ENCODE results near the gene TAGLN3. TPM values are rescaled to one million over a fixed set of nuclear protein-coding genes. Genes with fewer than 3 reads are reported as not detected.

TAGLN3 gene
- total RNA-seq, 1 experiment from 2014 or later = not detected

GRCh38 chr3:112010636-112011035 is 11.9 kb downstream of the TAGLN3 start:
- H3K9me2 ChIP-seq (ENCODE audit: insufficient read depth) = no peaks in the 10 kb centered on the region
- H3K4me1 ChIP-seq (replicated peaks; ENCODE audit: insufficient read depth) = no peaks in the 10 kb centered on the region
- no peak overlapping the region for H2AFZ ChIP-seq
- H3K79me2 ChIP-seq (ENCODE audit: low read depth) = no peaks in the 10 kb centered on the region
- no peak overlapping the region for H3K4me3 ChIP-seq
- intact Hi-C loops (cut with micrococcal nuclease; ENCODE audit: unreplicated experiment) = loop anchor here (5.0 kb wide), 1 partner anchor 433 kb away; no protein-coding TSS in a partner anchor
- H3F3A ChIP-seq (ENCODE audit: insufficient read depth, low read depth) = no peaks in the 10 kb centered on the region
- H4K20me1 ChIP-seq (ENCODE audit: insufficient read depth) = no peaks in the 10 kb centered on the region
- H3K4me2 ChIP-seq = no peak overlapping the region
- no peak overlapping the region for H3K27ac ChIP-seq
- H3K9me3 ChIP-seq (ENCODE audit: insufficient read depth, low read depth) = no peaks in the 10 kb centered on the region
- H3K27me3 ChIP-seq (ENCODE audit: insufficient read depth, low read depth) = no peaks in the 10 kb centered on the region
- H3K36me3 ChIP-seq (ENCODE audit: low read depth) = no peaks in the 10 kb centered on the region
- TF ChIP-seq CTCF (conservative IDR thresholded peaks at IDR 0.05) (no peak), EZH2 (IDR thresholded peaks at IDR 0.05; ENCODE audit: low read depth) (no peak)
- BruUV-seq (replicated peaks) = no TSS peak
- DNase-seq = no peak
- POLR2A ChIA-PET (ENCODE audit: unreplicated experiment) = no interaction called here
- CTCF ChIA-PET = no interaction called here

- no peak overlapping the region for H3K4me2 ChIP-seq
- H3K36me3 ChIP-seq (ENCODE audit: low read depth) = no peaks in the 10 kb centered on the region
- no peak overlapping the region for H2AFZ ChIP-seq
- intact Hi-C loops (cut with micrococcal nuclease; ENCODE audit: unreplicated experiment) = loop anchor here (5.0 kb wide), 1 partner anchor 434 kb away; no protein-coding TSS in a partner anchor
- H3F3A ChIP-seq (ENCODE audit: insufficient read depth, low read depth) = no peaks in the 10 kb centered on the region
- H3K4me3 ChIP-seq = no peak overlapping the region
- no peak overlapping the region for H3K27ac ChIP-seq
- ChIA-PET POLR2A (ENCODE audit: unreplicated experiment) (no interaction called here), CTCF (interaction anchor here (0.7 kb wide), 1 partner anchor 317 kb away, joined by 4 read pairs; no protein-coding TSS in a partner anchor)
- DNase-seq = no peak
- H3K79me2 ChIP-seq (ENCODE audit: low read depth) = no peaks in the 10 kb centered on the region
- H3K4me1 ChIP-seq (replicated peaks; ENCODE audit: insufficient read depth) = no peaks in the 10 kb centered on the region
- H3K9me2 ChIP-seq (ENCODE audit: insufficient read depth) = no peaks in the 10 kb centered on the region
- no peaks in the 10 kb centered on the region for H3K27me3 ChIP-seq (ENCODE audit: insufficient read depth, low read depth)
- BruUV-seq (replicated peaks) = no TSS peak
- TF ChIP-seq CTCF (conservative IDR thresholded peaks at IDR 0.05) (no peak), EZH2 (IDR thresholded peaks at IDR 0.05; ENCODE audit: low read depth) (no peak)
- no peaks in the 10 kb centered on the region for H4K20me1 ChIP-seq (ENCODE audit: insufficient read depth)
- no peaks in the 10 kb centered on the region for H3K9me3 ChIP-seq (ENCODE audit: insufficient read depth, low read depth)
Measured at GRCh38 chr3:112011376-112011940, 12.7 kb downstream of the TAGLN3 start.

- TF ChIP-seq CTCF (conservative IDR thresholded peaks at IDR 0.05) (no peak), EZH2 (IDR thresholded peaks at IDR 0.05; ENCODE audit: low read depth) (no peak)
- BruUV-seq (replicated peaks) = no TSS peak
- H3K27me3 ChIP-seq (ENCODE audit: insufficient read depth, low read depth) = no peaks in the 10 kb centered on the region
- CTCF ChIA-PET = interaction anchor here (0.7 to 1.6 kb wide), 5 partner anchors 13 to 318 kb away, joined by 3 to 19 read pairs (median 4); partner anchors contain the start of gene TAGLN3
- no peaks in the 10 kb centered on the region for H3K79me2 ChIP-seq (ENCODE audit: low read depth)
- H3K4me3 ChIP-seq = no peak overlapping the region
- no peaks in the 10 kb centered on the region for H3K9me2 ChIP-seq (ENCODE audit: insufficient read depth)
- no peak overlapping the region for H3K4me2 ChIP-seq
- no peaks in the 10 kb centered on the region for H3K9me3 ChIP-seq (ENCODE audit: insufficient read depth, low read depth)
- H2AFZ ChIP-seq = no peak overlapping the region
- no peak overlapping the region for H3K27ac ChIP-seq
- DNase-seq = no peak
- H3K4me1 ChIP-seq (replicated peaks; ENCODE audit: insufficient read depth) = no peaks in the 10 kb centered on the region
- H3F3A ChIP-seq (ENCODE audit: insufficient read depth, low read depth) = no peaks in the 10 kb centered on the region
- no peaks in the 10 kb centered on the region for H3K36me3 ChIP-seq (ENCODE audit: low read depth)
- POLR2A ChIA-PET (ENCODE audit: unreplicated experiment) = no interaction called here
- H4K20me1 ChIP-seq (ENCODE audit: insufficient read depth) = no peaks in the 10 kb centered on the region
- intact Hi-C loops (cut with micrococcal nuclease; ENCODE audit: unreplicated experiment) = loop anchor here (2.0 to 5.0 kb wide), 2 partner anchors 24 to 435 kb away; no protein-coding TSS in a partner anchor
Measured at GRCh38 chr3:112012205-112012992, 13.7 kb downstream of the TAGLN3 start.

Data from PC-9 (cell line).